Stimulated activated CD4-positive, alpha-beta T cell treated with anti-CD3 and anti-CD28 coated beads, TNF-alpha, amount 100 ng/mL, for 24 hours (primary cell): ENCODE results near the gene GMPR2.
"Not testable (repeated sequence)": the region's sequence is repeated elsewhere in the genome, so short reads cannot be mapped to it uniquely, and the experiment has no call there.

Experiments
- DNase-seq, 3 experiments: peaks; one replicate each; pipeline ENCODE4 v3.0.0-alpha.2; 2020; ENCODE audit warnings: low read depth in 3 of 3

The GMPR2 gene

DNA sequence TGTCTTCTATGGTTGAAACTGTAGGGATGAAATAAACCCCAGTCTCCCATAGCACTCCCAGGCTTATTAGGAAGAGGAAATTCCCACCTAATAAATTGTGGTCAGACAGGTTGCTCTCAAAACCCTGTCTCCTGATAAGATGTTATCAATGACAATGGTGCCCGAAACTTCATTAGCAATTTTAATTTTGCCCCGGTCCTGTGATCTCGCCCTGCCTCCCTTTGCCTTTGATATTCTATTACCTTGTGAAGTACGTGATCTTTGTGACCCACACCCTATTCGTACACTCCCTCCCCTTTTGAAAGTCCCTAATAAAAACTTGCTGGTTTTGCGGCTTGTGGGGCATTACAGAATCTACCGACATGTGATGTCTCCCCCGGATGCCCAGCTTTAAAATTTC lies 30.2 kb upstream of the GMPR2 start:
- DNase-seq: not testable (repeated sequence)

GRCh38 chr14:24203249-24203886 lies 29.4 kb upstream of the GMPR2 start:
- not testable (repeated sequence) for DNase-seq

GRCh38 chr14:24204163-24205146 lies 28.3 kb upstream of the GMPR2 start:
- no peak for DNase-seq

GRCh38 chr14:24206260-24207103 lies 26.2 kb upstream of the GMPR2 start:
- DNase-seq: no peak

DNA sequence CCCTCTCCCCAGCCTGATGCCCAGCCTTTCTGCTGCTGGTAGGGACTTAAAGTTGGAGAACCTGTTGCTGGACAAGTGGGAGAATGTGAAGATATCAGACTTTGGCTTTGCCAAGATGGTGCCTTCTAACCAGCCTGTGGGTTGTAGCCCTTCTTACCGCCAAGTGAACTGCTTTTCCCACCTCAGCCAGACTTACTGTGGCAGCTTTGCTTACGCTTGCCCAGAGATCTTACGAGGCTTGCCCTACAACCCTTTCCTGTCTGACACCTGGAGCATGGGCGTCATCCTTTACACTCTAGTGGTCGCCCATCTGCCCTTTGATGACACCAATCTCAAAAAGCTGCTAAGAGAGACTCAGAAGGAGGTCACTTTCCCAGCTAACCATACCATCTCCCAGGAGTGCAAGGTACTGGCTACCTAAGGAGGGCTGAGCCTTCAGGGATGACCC lies 25.6 kb upstream of the GMPR2 start:
- no peak for DNase-seq

DNA sequence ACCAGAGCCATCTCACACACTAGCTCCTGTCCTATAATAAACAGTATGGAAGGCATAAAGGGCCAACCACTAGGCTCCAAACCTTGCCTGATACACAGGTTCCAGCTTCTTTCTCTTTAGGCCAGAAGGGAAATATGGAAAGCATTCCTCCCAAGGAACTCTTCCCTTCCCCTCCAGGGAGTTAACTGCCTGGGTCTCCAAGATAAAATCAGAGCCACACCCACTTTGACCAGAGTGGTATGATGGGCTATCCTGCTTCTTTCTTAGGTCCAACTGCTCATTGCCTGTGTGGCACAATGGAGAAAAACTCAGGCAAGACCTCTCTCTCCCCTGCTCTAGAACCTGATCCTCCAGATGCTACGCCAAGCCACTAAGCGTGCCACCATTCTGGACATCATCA lies 25.1 kb upstream of the GMPR2 start:
- DNase-seq: no peak

- no peak for DNase-seq
These were observed 21.4 kb upstream of the GMPR2 start for GRCh38 chr14:24211311-24211710.

DNA sequence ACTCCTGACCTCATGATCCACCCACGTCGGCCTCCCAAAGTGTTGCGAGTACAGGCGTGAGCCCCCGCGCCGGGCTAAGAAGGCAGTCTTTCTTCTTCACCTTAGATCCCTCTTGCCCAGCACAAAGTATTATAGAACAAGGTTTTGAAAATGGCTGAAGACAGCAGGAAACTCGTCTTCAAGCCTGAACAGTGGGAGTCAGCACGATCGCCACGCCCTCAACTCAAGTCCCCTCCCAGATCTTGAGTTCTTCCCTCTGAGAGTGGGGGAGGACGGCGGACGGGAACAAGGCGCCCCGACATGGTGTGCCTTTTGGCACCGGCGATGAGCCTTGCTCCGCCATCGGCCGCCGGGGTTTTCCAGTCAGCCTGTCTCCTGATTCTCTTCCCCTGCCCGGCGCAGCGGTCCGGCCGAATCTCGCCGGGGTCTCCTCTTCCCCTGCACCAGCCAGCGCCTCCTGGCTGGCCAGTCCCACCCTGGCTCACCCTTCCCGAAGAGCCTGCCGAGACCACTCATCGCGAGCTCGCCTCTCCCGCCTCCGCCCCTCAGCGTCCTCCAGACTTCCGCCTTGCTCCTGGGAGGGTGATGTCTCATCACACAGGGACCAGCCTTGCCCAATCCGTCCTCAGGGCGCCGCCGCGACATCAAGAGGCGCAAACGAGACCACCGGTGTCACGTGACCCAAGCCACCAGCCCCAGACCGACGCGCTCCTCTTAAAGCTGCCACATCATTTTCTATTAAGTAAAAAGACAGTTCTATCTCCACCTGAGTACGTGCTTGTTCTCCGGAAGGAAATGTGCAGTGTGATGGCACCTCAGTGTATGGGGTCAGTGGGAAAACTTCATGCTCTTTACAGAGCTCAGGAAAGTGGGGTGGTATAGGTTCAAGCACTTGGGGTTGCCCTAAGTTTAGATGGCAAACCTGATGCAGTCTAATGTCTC lies 19.5 kb upstream of the GMPR2 start, which contains the start of gene CHMP4A:
CHMP4A (minus strand) TSS at position 565 of the 942 bp plus-strand sequence; CDS start at position 516, 49 bp downstream.
- DNase-seq: peak; percentile 90 to 97 (median 94)

DNA sequence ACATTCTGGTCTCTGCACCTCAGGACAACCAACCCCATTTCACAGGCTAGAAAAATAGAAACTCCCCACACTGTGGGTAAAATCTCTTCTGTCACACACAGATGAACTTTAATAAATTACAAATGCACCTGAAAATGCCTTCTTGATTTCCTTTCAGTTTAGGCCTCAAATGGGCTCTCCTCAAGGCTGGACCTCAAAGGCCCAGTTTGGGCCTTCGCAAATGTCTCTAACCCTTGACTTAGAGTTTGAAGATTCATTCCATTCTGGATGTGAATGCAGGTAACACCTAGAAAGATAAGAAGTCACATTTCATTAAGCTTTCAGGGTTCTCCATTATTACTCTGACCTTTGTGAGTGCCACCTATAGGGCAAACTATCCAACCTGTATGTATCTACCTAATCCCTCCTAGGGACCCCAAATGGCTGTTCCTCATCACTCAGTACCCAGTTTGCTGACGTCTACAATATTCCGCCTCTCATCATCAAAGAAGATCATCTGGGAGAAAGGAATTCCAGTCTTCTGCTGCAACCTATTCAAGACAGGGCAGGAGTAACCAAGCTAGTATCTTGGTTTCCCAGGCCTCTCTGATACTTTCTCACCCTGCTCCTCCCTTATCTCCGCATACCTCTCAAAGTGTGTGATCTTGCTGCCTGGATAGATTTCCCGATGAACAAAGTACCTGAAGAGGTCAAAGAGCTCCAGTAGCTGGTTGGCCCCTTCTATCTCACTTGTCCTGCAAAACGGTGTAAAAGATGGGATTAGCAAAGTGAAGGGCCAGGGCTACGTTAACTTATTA lies 18.7 kb upstream of the GMPR2 start:
- DNase-seq: no peak

DNA sequence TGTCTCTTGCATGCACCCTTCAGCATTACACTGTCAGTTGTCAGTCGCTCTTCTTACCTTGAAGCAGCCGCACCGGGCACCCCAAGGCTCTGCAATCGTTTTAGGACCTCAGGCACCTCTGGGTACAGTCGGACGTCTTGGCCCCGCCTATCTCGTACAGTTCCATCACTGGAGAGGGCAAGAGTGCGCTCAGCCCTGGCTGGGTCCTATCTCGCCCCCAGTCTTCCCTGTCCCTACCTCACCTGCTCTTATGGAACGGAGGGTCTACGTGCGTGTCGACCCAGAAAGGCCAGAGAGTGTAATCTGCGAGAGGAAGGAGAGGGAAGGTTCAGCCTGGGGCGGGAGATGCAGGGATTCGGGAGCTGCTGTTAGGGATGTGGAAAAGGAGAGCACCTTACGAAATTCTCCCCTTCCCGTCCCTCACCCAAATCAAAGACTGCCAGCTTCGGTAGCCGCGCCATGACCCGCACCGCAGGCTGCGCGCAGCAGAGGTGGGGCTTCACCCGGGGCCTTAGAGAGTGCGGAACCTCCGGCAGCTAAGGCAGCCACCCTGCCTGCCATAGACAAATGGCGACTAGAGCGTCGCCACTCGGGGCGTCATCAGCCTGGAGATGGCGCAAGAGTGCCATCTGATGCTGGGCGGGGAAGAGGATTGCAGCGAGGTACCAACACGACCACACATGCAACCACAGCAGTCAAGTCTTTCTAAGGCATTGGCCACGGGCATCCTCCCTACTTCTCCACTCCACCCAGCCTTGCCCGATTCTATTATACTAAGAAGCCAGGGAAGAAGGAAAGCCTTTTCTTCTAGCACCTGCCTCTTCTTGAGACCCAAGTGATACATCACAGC lies 17.0 kb upstream of the GMPR2 start, which contains the start of gene MDP1:
MDP1 (minus strand) TSS at position 572 of the 850 bp plus-strand sequence; CDS start at position 461, 111 bp downstream.
- peak; percentile 67 to 81 (median 68) for DNase-seq

- no peak for DNase-seq
These were observed 16.4 kb upstream of the GMPR2 start for GRCh38 chr14:24216345-24216699.

DNA sequence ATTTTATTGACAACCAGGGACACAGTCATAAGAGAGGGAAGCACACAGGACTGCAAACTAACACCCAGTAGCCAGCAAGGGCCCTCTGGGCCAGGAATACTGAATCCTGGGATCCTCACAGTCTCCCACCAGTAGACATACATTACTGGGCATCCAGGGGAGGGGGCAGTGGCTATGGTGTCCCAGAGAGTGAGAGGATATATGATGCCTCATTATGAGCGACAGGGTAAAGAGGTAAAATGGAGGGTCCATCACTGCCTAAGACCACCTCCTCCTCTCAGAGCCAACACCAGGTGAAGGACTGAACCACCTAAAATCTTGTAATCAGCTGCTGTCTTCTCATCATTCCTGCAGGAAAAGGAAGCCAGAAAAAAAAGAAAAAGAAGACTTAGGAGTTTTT lies 15.9 kb upstream of the GMPR2 start:
- DNase-seq: not testable (repeated sequence)

GRCh38 chr14:24219080-24219479 lies 13.6 kb upstream of the GMPR2 start:
- DNase-seq: no peak

DNA sequence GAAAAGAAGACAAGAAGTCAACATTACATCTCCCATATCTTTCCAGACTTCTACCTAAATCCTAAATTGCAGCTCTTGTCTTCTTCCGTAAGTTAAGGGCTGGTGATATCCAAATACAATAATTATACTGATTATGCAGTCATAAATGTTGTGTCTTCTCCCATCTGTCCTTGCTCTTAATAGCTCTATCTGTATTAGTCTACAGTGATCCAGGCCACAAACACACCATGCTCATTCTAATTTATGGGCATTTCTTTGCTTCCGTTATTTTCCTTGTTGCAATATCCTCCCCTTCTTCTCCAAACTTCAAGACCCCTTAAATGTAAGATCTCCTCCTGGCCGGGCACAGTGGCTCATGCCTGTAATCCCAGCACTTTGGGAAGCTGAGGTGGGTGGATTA lies 13.2 kb upstream of the GMPR2 start:
- DNase-seq: no peak

- not testable (repeated sequence) for DNase-seq
These were observed 9.7 kb upstream of the GMPR2 start for GRCh38 chr14:24222987-24223386.

- DNase-seq: no peak
These were observed 8.1 kb upstream of the GMPR2 start for GRCh38 chr14:24224618-24225071.

GRCh38 chr14:24226473-24226872 lies 6.3 kb upstream of the GMPR2 start:
- no peak for DNase-seq

GRCh38 chr14:24228902-24229301 lies 3.8 kb upstream of the GMPR2 start:
- DNase-seq: no peak
